Measurements from ENCODE around the gene MTFR2.

MTFR2 gene

DNA sequence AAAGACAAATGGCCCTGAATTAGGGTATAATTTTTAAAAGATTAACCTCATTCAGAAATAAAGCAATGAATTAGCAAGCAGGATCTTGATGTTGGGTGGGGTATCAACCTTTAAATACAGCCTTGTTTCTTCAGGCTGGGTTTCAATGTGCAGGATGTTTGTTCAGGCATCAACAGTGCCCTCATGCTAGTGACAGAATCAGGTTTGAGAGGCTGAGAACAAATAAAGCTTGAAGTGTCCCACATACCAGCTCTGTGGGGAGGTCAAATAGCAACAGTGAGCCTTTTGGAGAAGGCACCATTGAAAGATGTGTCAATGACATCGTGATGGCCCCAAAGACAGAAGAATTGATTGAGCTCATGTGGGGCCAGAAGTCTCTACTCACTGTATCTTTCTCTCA, 68.2 kb downstream of the MTFR2 start:
- no peak for DNase-seq

DNA sequence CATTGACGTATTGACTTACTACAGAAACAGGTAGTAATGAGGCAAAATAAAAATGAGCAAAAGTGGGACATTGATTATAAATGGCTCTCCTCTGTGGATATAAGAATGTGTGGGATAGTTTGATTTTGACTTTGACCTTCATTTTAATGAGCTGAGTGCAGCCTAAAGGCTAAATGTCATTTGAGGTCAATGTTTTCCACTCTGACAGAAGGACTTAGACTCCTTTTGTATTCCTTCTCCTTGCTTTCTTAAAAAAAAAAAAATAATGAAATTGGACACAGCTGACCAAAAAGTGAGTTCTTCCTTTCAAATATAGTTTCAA, 68.6 kb downstream of the MTFR2 start:
- DNase-seq: no peak
